Adrenal gland (tissue), 12 donors: Measurements from ENCODE around the gene OR13C9. TPM values are rescaled to one million over a fixed set of nuclear protein-coding genes. Genes with fewer than 3 reads are reported as not detected.

Experiments
- DNase-seq, 7 donors: peaks; one replicate each; pipeline ENCODE4 v3.0.0-alpha.2; 2019 to 2020
- H3K27ac ChIP-seq, 5 donors: fragments of 200-600 bp; sonication (generic) in 4 of 5; 1 replicate in 3 of 5; 2 replicates in 2 of 5; pipeline versions ENCODE4 v1.5.1 to v1.8.0; 2016 to 2020; ENCODE audit warnings: mild to moderate bottlenecking in 1 of 5
- H3K27me3 ChIP-seq: fragments of 200-600 bp; 2 replicates; pipeline ENCODE4 v1.8.0; 2021
- H3K36me3 ChIP-seq, 2 donors: fragments of 200-600 bp; replicated peaks in 1 of 2; 1 replicate in 1 of 2; 2 replicates in 1 of 2; pipeline versions ENCODE4 v1.5.1 to v1.8.0; 2018 to 2022
- H3K4me1 ChIP-seq, 2 donors: fragments of 200-600 bp; replicated peaks in 1 of 2; 1 replicate in 1 of 2; 2 replicates in 1 of 2; pipeline versions ENCODE4 v1.5.1 to v1.8.0; 2018 to 2021
- H3K4me3 ChIP-seq, 4 donors: fragments of 200-600 bp; sonication (generic) in 3 of 4; one replicate each; pipeline ENCODE4 v1.5.1; 2016 to 2018
- H3K9me3 ChIP-seq, 3 donors: fragments of 200-600 bp; sonication (generic) in 1 of 3; replicated peaks in 1 of 3; 1 replicate in 2 of 3; 2 replicates in 1 of 3; pipeline versions ENCODE4 v1.5.1 to v1.8.0; 2016 to 2021
- CTCF ChIP-seq, 6 experiments: fragments of 450-650 bp in 4 of 6; fragments of 200-600 bp in 2 of 6; sonication (generic) in 1 of 6; IDR thresholded peaks; 1 replicate in 5 of 6; 2 replicates in 1 of 6; pipeline versions ENCODE4 v1.5.1 to v1.8.0; 2016 to 2021; ENCODE audit warnings: antibody characterized with exemption in 6 of 6, mild to moderate bottlenecking in 2 of 6, moderate library complexity in 1 of 6
- POLR2A ChIP-seq, 2 donors: fragments of 450-650 bp; IDR thresholded peaks; one replicate each; pipeline ENCODE4 v1.6.1; 2017; ENCODE audit warnings: antibody characterized with exemption in 2 of 2, mild to moderate bottlenecking in 2 of 2, moderate library complexity in 1 of 2
- WGBS, 4 donors: extraction: QIAGEN DNeasy Blood & Tissue Kit in 2 of 4; methylation state at CpG; one replicate each; pipeline versions ENCODE4 v1.1.5 to v1.1.7; 2013 to 2017; 5-methylcytosine and 5-hydroxymethylcytosine counted together
- intact Hi-C, 2 donors: fragments of 100-400 bp; cut with DNase I; formaldehyde crosslinking; loops; one replicate each; pipeline versions ENCODE4 v1.14.1 to v1.15.0; 2022 to 2023
- polyA plus RNA-seq, 3 donors: library from polyadenylated mRNA; stranded (reverse); fragments of 200-250 nt in 2 of 3; fragments of 350-450 nt in 1 of 3; fragmentation: Illumina TruSeq in 1 of 3; extraction: RNeasy Lipid Tissue Mini Kit (QIAGEN cat#74804) in 1 of 3; gene quantifications; one replicate each; pipeline ENCODE4 v1.2.3, GENCODE V29; 2013 to 2014
- total RNA-seq, 9 donors: library from RNA; depleted of rRNA in 4 of 9; stranded (reverse); fragments of >200 nt in 4 of 9; fragments of 120-200 nt in 1 of 9; fragmentation: NEBNext Ultra II Directional in 1 of 9; extraction: Animal tissue kit (Norgen Biotek cat#: 25700) in 1 of 9; gene quantifications; one replicate each; pipeline versions ENCODE4 v1.1.0 to v1.2.4, GENCODE V29; 2013 to 2023
- donor health status: healthy with polysubstance abuse.
- donor health status: Bipolar disorder and iron deficiency.
- donor health status: DM: yes; HTN: yes; CAD: no.
- donor health status: DM: no; HTN: no; CAD: no.
- donor health status: DM: no; HTN: no; CAD: no.
- donor health status: DM: yes; HTN: yes; CAD: no.

Gene OR13C9
- total and polyA plus RNA-seq, 12 donors = 0.27 to 1.2 TPM; not detected in 10

- no peak for DNase-seq
- TF ChIP-seq CTCF (IDR thresholded peaks at IDR 0.05) (no peak), POLR2A (IDR thresholded peaks at IDR 0.05) (no peak)
- 77 to 86% (median 83%) methylated on average over 4 of the region's 4 CpGs for WGBS, 4 donors
These were observed 49.1 kb downstream of the OR13C9 start, which contains the start of gene OR13C8 for GRCh38 chr9:104568868-104569267. Gene OR13C8, plus strand, starts transcription at chr9:104569168. Its CDS starts 0 bp downstream, at chr9:104569168.

More at GRCh38 chr9:104568868-104569267, 49.1 kb downstream of the OR13C9 start, which contains the start of gene OR13C8:
- intact Hi-C loops = no loop called here
- Histone ChIP-seq H3K4me1 (no peaks in the 10 kb centered on the region), H3K27me3 (no peaks in the 10 kb centered on the region), H3K9me3 (no peaks in the 10 kb centered on the region), H3K27ac (no peak within 1 kb of the TSS), H3K4me3 (no peak within 1 kb of the TSS), H3K36me3 (no peaks in the 10 kb centered on the region)

Other genes starting within 250 kb of the OR13C9 start
- gene OR13F1, start 113.9 kb downstream of the OR13C9 start, total RNA-seq = not detected
- not detected for gene OR13F1, start 113.9 kb downstream of the OR13C9 start, polyA plus RNA-seq
- gene OR13C4, start 91.0 kb downstream of the OR13C9 start, total RNA-seq = 1 to 10 TPM in 1 of 9 donors, not detected in 8; 1.6 TPM
- not detected for gene OR13C4, start 91.0 kb downstream of the OR13C9 start, polyA plus RNA-seq
- gene OR13C3, start 81.3 kb downstream of the OR13C9 start, total RNA-seq = 1 to 10 TPM in 1 of 9 donors, not detected in 8; 1.8 TPM
- not detected for gene OR13C3, start 81.3 kb downstream of the OR13C9 start, polyA plus RNA-seq
- gene OR13C8, start 49.0 kb downstream of the OR13C9 start, total RNA-seq = not detected
- gene OR13C8, start 49.0 kb downstream of the OR13C9 start, polyA plus RNA-seq = not detected
- 1 to 10 TPM in 1 of 9 donors, not detected in 8; 1.2 TPM for gene OR13C5, start 18.8 kb downstream of the OR13C9 start, total RNA-seq
- not detected for gene OR13C5, start 18.8 kb downstream of the OR13C9 start, polyA plus RNA-seq
- gene OR13C2, start 12.6 kb downstream of the OR13C9 start, total RNA-seq = under 1 TPM in 1 of 9 donors, not detected in 8; 0.83 TPM
- not detected for gene OR13C2, start 12.6 kb downstream of the OR13C9 start, polyA plus RNA-seq
- not detected for gene OR13D1, start 76.3 kb upstream of the OR13C9 start, total RNA-seq
- gene OR13D1, start 76.3 kb upstream of the OR13C9 start, polyA plus RNA-seq = not detected
- 100 to 1,000 TPM in 1 of 9 donors, 10 to 100 TPM in 8; 32.3 to 164 (median 45.7) TPM for gene NIPSNAP3A, start 129.5 kb upstream of the OR13C9 start, total RNA-seq
- gene NIPSNAP3A, start 129.5 kb upstream of the OR13C9 start, polyA plus RNA-seq = 10 to 100 TPM; 18.3 to 49.2 (median 34.1) TPM
- gene NIPSNAP3B, start 145.9 kb upstream of the OR13C9 start, total RNA-seq = 10 to 100 TPM in 6 of 9 donors, 1 to 10 TPM in 3; 8.1 to 28.2 (median 13.4) TPM
- gene NIPSNAP3B, start 145.9 kb upstream of the OR13C9 start, polyA plus RNA-seq = 10 to 100 TPM in 2 of 3 donors, 1 to 10 TPM in 1; 8.5 to 36.5 (median 14.0) TPM